H9 (cell line): Measurements from ENCODE around the gene TSGA10IP. TPM values are rescaled to one million over a fixed set of nuclear protein-coding genes. Genes with fewer than 3 reads are reported as not detected.

Experiments
- DNase-seq: peaks from one replicate; pipeline ENCODE4 v3.0.0-alpha.2; 2017
- H2AFZ ChIP-seq: one replicate; pipeline ENCODE4 v1.6.1; 2013; ENCODE audit warnings: mild to moderate bottlenecking, low read length, control low read depth, moderate library complexity
- H2AK5ac ChIP-seq: 2 replicates; pipeline ENCODE4 v1.6.1; 2013; ENCODE audit warnings: low read length, control low read depth, mixed read lengths; ENCODE audit not compliant: insufficient read length
- H2BK120ac ChIP-seq: one replicate; pipeline ENCODE4 v1.6.1; 2013; ENCODE audit warnings: low read depth, mild to moderate bottlenecking, low read length, control low read depth, inconsistent platforms; ENCODE audit not compliant: poor library complexity, severe bottlenecking
- H2BK12ac ChIP-seq: 2 replicates; pipeline ENCODE4 v1.6.1; 2013; ENCODE audit warnings: low read length, control low read depth, mixed read lengths, low read depth; ENCODE audit not compliant: insufficient read length
- H2BK15ac ChIP-seq: 2 replicates; pipeline ENCODE4 v1.6.1; 2013; ENCODE audit warnings: low read depth, low read length, control low read depth
- H2BK20ac ChIP-seq: one replicate; pipeline ENCODE4 v1.6.1; 2013; ENCODE audit warnings: low read depth, mild to moderate bottlenecking, low read length, control low read depth, inconsistent platforms; ENCODE audit not compliant: poor library complexity, severe bottlenecking
- H2BK5ac ChIP-seq: 2 replicates; pipeline ENCODE4 v1.6.1; 2013; ENCODE audit warnings: low read length, control low read depth, mixed read lengths; ENCODE audit not compliant: insufficient read length
- H3K14ac ChIP-seq: 2 replicates; pipeline ENCODE4 v1.6.1; 2013; ENCODE audit warnings: low read length, control low read depth; ENCODE audit not compliant: insufficient read depth
- H3K18ac ChIP-seq: 2 replicates; pipeline ENCODE4 v1.6.1; 2013; ENCODE audit warnings: low read depth, mild to moderate bottlenecking, mixed read lengths, low read length, control low read depth; ENCODE audit not compliant: insufficient read length
- H3K23ac ChIP-seq: 2 replicates; pipeline ENCODE4 v1.6.1; 2013; ENCODE audit warnings: low read length, control low read depth, mixed read lengths, low read depth; ENCODE audit not compliant: insufficient read length
- H3K23me2 ChIP-seq: 2 replicates; pipeline ENCODE4 v1.6.1; 2013; ENCODE audit warnings: low read depth, mild to moderate bottlenecking, mixed read lengths, low read length, control low read depth; ENCODE audit not compliant: insufficient read length, poor library complexity, severe bottlenecking
- H3K27ac ChIP-seq: 2 replicates; pipeline ENCODE4 v1.5.1; 2013; ENCODE audit warnings: low read length, control low read depth, mixed read lengths, low read depth; ENCODE audit not compliant: insufficient read length
- H3K27me3 ChIP-seq: 2 replicates; pipeline ENCODE4 v1.6.1; 2013; ENCODE audit warnings: low read length, control low read depth, inconsistent platforms; ENCODE audit not compliant: insufficient read depth
- H3K4ac ChIP-seq: 2 replicates; pipeline ENCODE4 v1.6.1; 2013; ENCODE audit warnings: low read depth, mild to moderate bottlenecking, control low read depth, inconsistent platforms, low read length, moderate library complexity
- H3K4me1 ChIP-seq: 2 replicates; pipeline ENCODE4 v1.6.1; 2013; ENCODE audit warnings: low read length, control low read depth, inconsistent platforms; ENCODE audit not compliant: insufficient read depth
- H3K4me2 ChIP-seq: 2 replicates; pipeline ENCODE4 v1.6.1; 2013; ENCODE audit warnings: low read length, control low read depth, mixed read lengths; ENCODE audit not compliant: insufficient read length, insufficient read depth
- H3K56ac ChIP-seq: 2 replicates; pipeline ENCODE4 v1.6.1; 2013; ENCODE audit warnings: low read depth, mild to moderate bottlenecking, mixed read lengths, low read length, control low read depth; ENCODE audit not compliant: insufficient read length
- H3K79me1 ChIP-seq: 2 replicates; pipeline ENCODE4 v1.6.1; 2013; ENCODE audit warnings: low read depth, mild to moderate bottlenecking, moderate library complexity, low read length, control low read depth, inconsistent platforms; ENCODE audit not compliant: insufficient read depth, poor library complexity, severe bottlenecking
- H3K79me2 ChIP-seq: 2 replicates; pipeline ENCODE4 v1.6.1; 2013; ENCODE audit warnings: low read length, control low read depth, inconsistent platforms; ENCODE audit not compliant: insufficient read depth
- H3K9ac ChIP-seq: 2 replicates; pipeline ENCODE4 v1.6.1; 2013; ENCODE audit warnings: low read length, control low read depth, mixed read lengths; ENCODE audit not compliant: insufficient read length; ENCODE audit errors: extremely low read depth
- H3K9me3 ChIP-seq: one replicate; pipeline ENCODE4 v1.6.1; 2013; ENCODE audit warnings: low read depth, low read length, inconsistent platforms; ENCODE audit not compliant: control insufficient read depth
- H3T11ph ChIP-seq: one replicate; pipeline ENCODE4 v1.6.1; 2013; ENCODE audit warnings: mild to moderate bottlenecking, low read length, control low read depth, inconsistent platforms
- H4K20me1 ChIP-seq: one replicate; pipeline ENCODE4 v1.6.1; 2013; ENCODE audit not compliant: control insufficient read depth, insufficient read length, insufficient read depth
- H4K5ac ChIP-seq: 2 replicates; pipeline ENCODE4 v1.6.1; 2013; ENCODE audit warnings: low read depth, mild to moderate bottlenecking, mixed read lengths, low read length, control low read depth; ENCODE audit not compliant: insufficient read length
- H4K8ac ChIP-seq: replicated peaks from 2 replicates; pipeline ENCODE4 v1.6.1; 2013; ENCODE audit warnings: low read length, control low read depth, mixed read lengths, low read depth; ENCODE audit not compliant: insufficient read length
- H4K91ac ChIP-seq: 2 replicates; pipeline ENCODE4 v1.6.1; 2013; ENCODE audit warnings: low read depth, mild to moderate bottlenecking, moderate library complexity, mixed read lengths, low read length, control low read depth; ENCODE audit not compliant: insufficient read length
- H3K27ac Mint-ChIP-seq, 3 experiments: 2 replicates in 2 of 3; 3 replicates in 1 of 3; pipeline ENCODE4 v1.8.0; 2020 to 2021; ENCODE audit warnings: mixed read lengths in 3 of 3, mild to moderate bottlenecking in 1 of 3, moderate library complexity in 1 of 3
- H3K27me3 Mint-ChIP-seq: 2 replicates; pipeline ENCODE4 v1.8.0; 2021; ENCODE audit warnings: low read depth, mild to moderate bottlenecking, moderate library complexity, mixed read lengths
- H3K36me3 Mint-ChIP-seq, 3 experiments: 2 replicates in 2 of 3; 3 replicates in 1 of 3; pipeline ENCODE4 v1.8.0; 2020 to 2021; ENCODE audit warnings: low read depth in 3 of 3, mixed read lengths in 3 of 3; ENCODE audit not compliant: insufficient read depth in 1 of 3
- H3K4me1 Mint-ChIP-seq, 2 experiments: 2 replicates each; pipeline ENCODE4 v1.8.0; 2020; ENCODE audit warnings: mixed read lengths in 2 of 2
- H3K4me3 Mint-ChIP-seq, 2 experiments: 2 replicates in 1 of 2; 3 replicates in 1 of 2; pipeline ENCODE4 v1.8.0; 2020 to 2021; ENCODE audit warnings: mild to moderate bottlenecking in 2 of 2, mixed read lengths in 2 of 2, moderate library complexity in 1 of 2
- H3K9me3 Mint-ChIP-seq, 2 experiments: 2 replicates in 1 of 2; 3 replicates in 1 of 2; pipeline ENCODE4 v1.8.0; 2020; ENCODE audit warnings: mild to moderate bottlenecking in 2 of 2, mixed read lengths in 2 of 2, moderate library complexity in 1 of 2
- WGBS: extraction: QIAGEN DNeasy Blood & Tissue Kit; methylation state at CpG from one replicate; pipeline ENCODE4 v1.1.7; 2013; ENCODE audit warnings: missing lambda C conversion rate, low lambda C conversion rate, mixed read lengths; ENCODE audit not compliant: insufficient read length; ENCODE audit errors: extremely low coverage; 5-methylcytosine and 5-hydroxymethylcytosine counted together
- total RNA-seq: library from RNA; stranded (reverse); gene quantifications from 2 replicates; pipeline ENCODE4 v1.2.1, GENCODE V29; 2021
- TF ChIP-seq, protein P1 (sequence below): fragments of 200-600 bp; sonication (generic); conservative IDR thresholded peaks from 3 replicates; pipeline ENCODE4 v1.8.0; 2021; ENCODE audit warnings: antibody characterized with exemption, mild to moderate bottlenecking

The TSGA10IP gene
- total RNA-seq, 1 experiment from 2014 or later: 2.2 TPM

GRCh38 chr11:66008468-66009101 is 63.3 kb downstream of the TSGA10IP start:
- Histone ChIP-seq H2BK15ac (no peak overlapping the region), H3K23me2 (peaks cover 5% of the 10 kb centered on the region), H4K8ac (no peak overlapping the region), H3K18ac (no peak overlapping the region), H2AK5ac (no peak overlapping the region), H3K4me1 (no peaks in the 10 kb centered on the region), H2BK20ac (no peak overlapping the region), H3K4me2 (no peak overlapping the region), H3K56ac (no peak overlapping the region), H3K23ac (no peak overlapping the region), H2BK12ac (no peak overlapping the region), H3K14ac (no peak overlapping the region), H4K91ac (no peak overlapping the region), H3K9ac (no peak overlapping the region), H3T11ph (no peak overlapping the region), H2BK120ac (no peak overlapping the region), H3K27ac (no peak overlapping the region), H2AFZ (no peak overlapping the region), H2BK5ac (no peak overlapping the region), H4K5ac (no peak overlapping the region), H3K79me1 (no peaks in the 10 kb centered on the region), H4K20me1 (no peaks in the 10 kb centered on the region), H3K79me2 (no peaks in the 10 kb centered on the region), H3K4ac (no peak overlapping the region), H3K27me3 (peaks cover 4% of the 10 kb centered on the region; the same call in 1 of the 2 replicates), H3K9me3 (no peaks in the 10 kb centered on the region)
- Mint-ChIP-seq H3K27me3 (no peaks in the 10 kb centered on the region; the same call in 1 of the 2 replicates), H3K9me3 (no peaks in the 10 kb centered on the region), H3K4me3 (no peak overlapping the region), H3K27ac (no peak overlapping the region; a peak in 1 of 7 replicates), H3K4me1 (peaks cover 16 to 30% of the 10 kb centered on the region in 2 experiments), H3K36me3 (peaks cover 5 to 23% (median 17%) of the 10 kb centered on the region in 3 experiments; a peak in 5 of 7 replicates)
- DNase-seq: no peak
- no CpG with 5 or more reads among the region's 10 CpGs for WGBS
- TF ChIP-seq, protein P1, sequence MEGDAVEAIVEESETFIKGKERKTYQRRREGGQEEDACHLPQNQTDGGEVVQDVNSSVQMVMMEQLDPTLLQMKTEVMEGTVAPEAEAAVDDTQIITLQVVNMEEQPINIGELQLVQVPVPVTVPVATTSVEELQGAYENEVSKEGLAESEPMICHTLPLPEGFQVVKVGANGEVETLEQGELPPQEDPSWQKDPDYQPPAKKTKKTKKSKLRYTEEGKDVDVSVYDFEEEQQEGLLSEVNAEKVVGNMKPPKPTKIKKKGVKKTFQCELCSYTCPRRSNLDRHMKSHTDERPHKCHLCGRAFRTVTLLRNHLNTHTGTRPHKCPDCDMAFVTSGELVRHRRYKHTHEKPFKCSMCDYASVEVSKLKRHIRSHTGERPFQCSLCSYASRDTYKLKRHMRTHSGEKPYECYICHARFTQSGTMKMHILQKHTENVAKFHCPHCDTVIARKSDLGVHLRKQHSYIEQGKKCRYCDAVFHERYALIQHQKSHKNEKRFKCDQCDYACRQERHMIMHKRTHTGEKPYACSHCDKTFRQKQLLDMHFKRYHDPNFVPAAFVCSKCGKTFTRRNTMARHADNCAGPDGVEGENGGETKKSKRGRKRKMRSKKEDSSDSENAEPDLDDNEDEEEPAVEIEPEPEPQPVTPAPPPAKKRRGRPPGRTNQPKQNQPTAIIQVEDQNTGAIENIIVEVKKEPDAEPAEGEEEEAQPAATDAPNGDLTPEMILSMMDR: no peak

Other genes starting within 250 kb of the TSGA10IP start
- gene KAT5, start 233.2 kb upstream of the TSGA10IP start, total RNA-seq: 56.7 and 57.4 TPM in 2 replicates
- 53.8 and 57.7 TPM in 2 replicates for gene RNASEH2C, start 224.7 kb upstream of the TSGA10IP start, total RNA-seq
- gene AP5B1, start 164.5 kb upstream of the TSGA10IP start, total RNA-seq: 9.4 and 9.6 TPM in 2 replicates
- gene OVOL1, start 158.4 kb upstream of the TSGA10IP start, total RNA-seq: 5.1 and 5.7 TPM in 2 replicates
- gene SNX32, start 111.5 kb upstream of the TSGA10IP start, total RNA-seq: 0.88 and 1.2 TPM in 2 replicates
- gene CFL1, start 87.3 kb upstream of the TSGA10IP start, total RNA-seq: 1,107 and 1,147 TPM in 2 replicates
- 45.0 and 49.2 TPM in 2 replicates for gene MUS81, start 85.0 kb upstream of the TSGA10IP start, total RNA-seq
- 22.9 and 26.2 TPM in 2 replicates for gene EFEMP2, start 72.7 kb upstream of the TSGA10IP start, total RNA-seq
- not detected in 2 replicates for gene CTSW, start 65.6 kb upstream of the TSGA10IP start, total RNA-seq
- gene FIBP, start 57.0 kb upstream of the TSGA10IP start, total RNA-seq: 86.8 and 87.0 TPM in 2 replicates
- gene CCDC85B, start 54.8 kb upstream of the TSGA10IP start, total RNA-seq: 23.3 and 23.4 TPM in 2 replicates
- gene FOSL1, start 45.1 kb upstream of the TSGA10IP start, total RNA-seq: 33.7 and 36.1 TPM in 2 replicates
- 14.0 and 15.7 TPM in 2 replicates for gene C11orf68, start 26.4 kb upstream of the TSGA10IP start, total RNA-seq
- gene DRAP1, start 26.1 kb upstream of the TSGA10IP start, total RNA-seq: 101 and 105 TPM in 2 replicates
- 52.0 and 57.8 TPM in 2 replicates for gene SART1, start 16.3 kb downstream of the TSGA10IP start, total RNA-seq
- gene EIF1AD, start 56.7 kb downstream of the TSGA10IP start, total RNA-seq: 46.7 and 52.6 TPM in 2 replicates
- 346 and 359 TPM in 2 replicates for gene BANF1, start 57.0 kb downstream of the TSGA10IP start, total RNA-seq
- gene CST6, start 66.5 kb downstream of the TSGA10IP start, total RNA-seq: not detected in 2 replicates
- gene CATSPER1, start 81.0 kb downstream of the TSGA10IP start, total RNA-seq: not detected in 2 replicates
- 17.2 and 19.8 TPM in 2 replicates for gene GAL3ST3, start 103.7 kb downstream of the TSGA10IP start, total RNA-seq
- gene SF3B2, start 106.9 kb downstream of the TSGA10IP start, total RNA-seq: 237 and 248 TPM in 2 replicates
- gene PACS1, start 124.8 kb downstream of the TSGA10IP start, total RNA-seq: 28.7 and 35.5 TPM in 2 replicates